ENCODE data around the gene RAMP3. TPM values are rescaled to one million over a fixed set of nuclear protein-coding genes. Genes with fewer than 3 reads are reported as not detected.
"Not testable (repeated sequence)": the region's sequence is repeated elsewhere in the genome, so short reads cannot be mapped to it uniquely, and the experiment has no call there.

The RAMP3 gene
- polyA plus RNA-seq (2013, experiment 1 of 2) = 0.45 TPM
- polyA plus RNA-seq (2013, experiment 2 of 2) = 0.32 TPM

GRCh38 chr7:45157653-45158401, at the start of gene RAMP3:
Gene RAMP3 (plus strand): TSS chr7:45157791. CDS start chr7:45157829, 38 bp downstream.
- Histone ChIP-seq H3K4me3 (ENCODE audit: low read length) (peak within 1 kb of the TSS; percentile 30), H4K5ac (ENCODE audit: low read length) (no peak within 1 kb of the TSS), H3K56ac (ENCODE audit: low read length) (peak within 1 kb of the TSS; percentile 60), H2AK5ac (ENCODE audit: low read length) (no peak within 1 kb of the TSS), H3K27ac (ENCODE audit: low read depth, low read length) (no peak within 1 kb of the TSS), H2BK120ac (ENCODE audit: low read depth, low read length) (no peak within 1 kb of the TSS), H3K36me3 (ENCODE audit: control insufficient read depth, insufficient read depth, low read length) (no peaks in the 10 kb centered on the region), H2BK15ac (replicated peaks; ENCODE audit: low read depth) (no peak within 1 kb of the TSS), H3K27me3 (ENCODE audit: insufficient read depth, low read length, poor library complexity) (peaks cover 7% of the 10 kb centered on the region), H3K79me2 (ENCODE audit: control insufficient read depth, insufficient read depth, low read length) (no peaks in the 10 kb centered on the region), H3K4me2 (ENCODE audit: low read length) (peak within 1 kb of the TSS; percentile 42), H3K4ac (ENCODE audit: low read depth, low read length) (no peak within 1 kb of the TSS), H3K4me1 (ENCODE audit: control insufficient read depth, low read depth, low read length) (no peaks in the 10 kb centered on the region), H3K79me1 (ENCODE audit: low read length) (no peaks in the 10 kb centered on the region), H2BK5ac (ENCODE audit: low read length) (no peak within 1 kb of the TSS), H3K23ac (ENCODE audit: low read length) (peak within 1 kb of the TSS; percentile 6), H3K9ac (ENCODE audit: low read length) (peak within 1 kb of the TSS; percentile 34), H4K8ac (ENCODE audit: low read depth, low read length) (no peak within 1 kb of the TSS), H3K18ac (ENCODE audit: low read length) (no peak within 1 kb of the TSS)
- DNase-seq = no peak
- no CpG with 5 or more reads among the region's 56 CpGs for WGBS (ENCODE audit: extremely low coverage, insufficient coverage, low lambda C conversion rate)

GRCh38 chr7:45108863-45109262, 48.7 kb upstream of the RAMP3 start:
- Histone ChIP-seq H2BK15ac (replicated peaks; ENCODE audit: low read depth) (no peak overlapping the region), H3K79me1 (ENCODE audit: low read length) (peaks cover 21% of the 10 kb centered on the region), H4K8ac (ENCODE audit: low read depth, low read length) (no peak overlapping the region), H3K79me2 (ENCODE audit: control insufficient read depth, insufficient read depth, low read length) (peaks cover 39% of the 10 kb centered on the region), H3K4me3 (ENCODE audit: low read length) (no peak overlapping the region), H3K23ac (ENCODE audit: low read length) (no peak overlapping the region), H3K4me2 (ENCODE audit: low read length) (no peak overlapping the region), H3K4ac (ENCODE audit: low read depth, low read length) (no peak overlapping the region), H4K5ac (ENCODE audit: low read length) (no peak overlapping the region), H3K27me3 (ENCODE audit: insufficient read depth, low read length, poor library complexity) (no peaks in the 10 kb centered on the region), H3K4me1 (ENCODE audit: control insufficient read depth, low read depth, low read length) (no peaks in the 10 kb centered on the region), H3K27ac (ENCODE audit: low read depth, low read length) (no peak overlapping the region), H2AK5ac (ENCODE audit: low read length) (no peak overlapping the region), H3K36me3 (ENCODE audit: control insufficient read depth, insufficient read depth, low read length) (peaks cover 23% of the 10 kb centered on the region), H2BK120ac (ENCODE audit: low read depth, low read length) (no peak overlapping the region), H2BK5ac (ENCODE audit: low read length) (no peak overlapping the region), H3K18ac (ENCODE audit: low read length) (no peak overlapping the region), H3K9ac (ENCODE audit: low read length) (no peak overlapping the region), H3K56ac (ENCODE audit: low read length) (no peak overlapping the region)
- no CpG with 5 or more reads among the region's 8 CpGs for WGBS (ENCODE audit: extremely low coverage, insufficient coverage, low lambda C conversion rate)
- DNase-seq = no peak

GRCh38 chr7:45111298-45112223, 46.0 kb upstream of the RAMP3 start, which contains the start of gene TBRG4:
Gene TBRG4 (minus strand): TSS chr7:45111697. CDS start chr7:45109237, 2,460 bp downstream.
- peak within 1 kb of the TSS; percentile 99 for H3K56ac ChIP-seq (ENCODE audit: low read length)
- peaks cover 36% of the 10 kb centered on the region for H3K79me2 ChIP-seq (ENCODE audit: control insufficient read depth, insufficient read depth, low read length)
- peak within 1 kb of the TSS; percentile 13 for H3K27ac ChIP-seq (ENCODE audit: low read depth, low read length)
- H2BK5ac ChIP-seq (ENCODE audit: low read length) = peak within 1 kb of the TSS; percentile 66
- WGBS (ENCODE audit: extremely low coverage, insufficient coverage, low lambda C conversion rate) = no CpG with 5 or more reads among the region's 64 CpGs
- peak within 1 kb of the TSS; percentile 94 for H3K4me3 ChIP-seq (ENCODE audit: low read length)
- peaks cover 19% of the 10 kb centered on the region for H3K79me1 ChIP-seq (ENCODE audit: low read length)
- peak within 1 kb of the TSS; percentile 68 for H3K4me2 ChIP-seq (ENCODE audit: low read length)
- H2BK15ac ChIP-seq (replicated peaks; ENCODE audit: low read depth) = no peak within 1 kb of the TSS
- H3K36me3 ChIP-seq (ENCODE audit: control insufficient read depth, insufficient read depth, low read length) = peaks cover 11% of the 10 kb centered on the region
- no peak within 1 kb of the TSS for H4K8ac ChIP-seq (ENCODE audit: low read depth, low read length)
- peak within 1 kb of the TSS; percentile 95 for H3K9ac ChIP-seq (ENCODE audit: low read length)
- peak; percentile 98 for DNase-seq
- no peak within 1 kb of the TSS for H2BK120ac ChIP-seq (ENCODE audit: low read depth, low read length)
- H2AK5ac ChIP-seq (ENCODE audit: low read length) = no peak within 1 kb of the TSS
- no peak within 1 kb of the TSS for H3K23ac ChIP-seq (ENCODE audit: low read length)
- H3K4me1 ChIP-seq (ENCODE audit: control insufficient read depth, low read depth, low read length) = no peaks in the 10 kb centered on the region
- H3K4ac ChIP-seq (ENCODE audit: low read depth, low read length) = peak within 1 kb of the TSS; percentile 83
- H3K27me3 ChIP-seq (ENCODE audit: insufficient read depth, low read length, poor library complexity) = no peaks in the 10 kb centered on the region
- no peak within 1 kb of the TSS for H3K18ac ChIP-seq (ENCODE audit: low read length)
- H4K5ac ChIP-seq (ENCODE audit: low read length) = no peak within 1 kb of the TSS

DNA sequence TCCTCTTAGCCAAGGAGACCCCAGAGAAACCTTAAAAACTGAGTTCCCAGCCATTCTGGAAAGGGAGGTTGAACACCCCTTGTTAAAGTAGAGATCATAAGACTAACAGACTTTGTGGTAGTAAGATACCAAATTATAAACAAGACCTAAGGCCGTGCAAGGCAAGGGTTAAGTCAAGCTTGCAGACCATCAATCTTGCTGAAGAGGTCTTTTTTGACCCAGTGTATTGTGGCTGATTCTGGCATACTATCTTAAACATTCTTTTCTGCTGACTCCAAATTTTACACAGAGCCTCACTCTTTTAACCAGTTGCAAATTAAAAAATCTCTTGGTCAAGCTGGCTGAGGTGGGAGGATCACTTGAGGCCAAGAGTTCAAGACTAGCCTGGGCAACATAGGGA, 44.9 kb upstream of the RAMP3 start:
- H2BK15ac ChIP-seq (replicated peaks; ENCODE audit: low read depth) = no peak overlapping the region
- no peak overlapping the region for H2AK5ac ChIP-seq (ENCODE audit: low read length)
- WGBS (ENCODE audit: extremely low coverage, insufficient coverage, low lambda C conversion rate) = no CpG with 5 or more reads among the region's 1 CpG
- H3K23ac ChIP-seq (ENCODE audit: low read length) = no peak overlapping the region
- H3K79me1 ChIP-seq (ENCODE audit: low read length) = peaks cover 13% of the 10 kb centered on the region
- no peak overlapping the region for H4K8ac ChIP-seq (ENCODE audit: low read depth, low read length)
- H2BK120ac ChIP-seq (ENCODE audit: low read depth, low read length) = no peak overlapping the region
- no peak overlapping the region for H3K4me3 ChIP-seq (ENCODE audit: low read length)
- H3K4me2 ChIP-seq (ENCODE audit: low read length) = no peak overlapping the region
- H3K79me2 ChIP-seq (ENCODE audit: control insufficient read depth, insufficient read depth, low read length) = peaks cover 33% of the 10 kb centered on the region
- no peaks in the 10 kb centered on the region for H3K27me3 ChIP-seq (ENCODE audit: insufficient read depth, low read length, poor library complexity)
- no peak for DNase-seq
- no peak overlapping the region for H3K18ac ChIP-seq (ENCODE audit: low read length)
- no peak overlapping the region for H3K56ac ChIP-seq (ENCODE audit: low read length)
- H4K5ac ChIP-seq (ENCODE audit: low read length) = no peak overlapping the region
- no peak overlapping the region for H2BK5ac ChIP-seq (ENCODE audit: low read length)
- H3K27ac ChIP-seq (ENCODE audit: low read depth, low read length) = no peak overlapping the region
- H3K36me3 ChIP-seq (ENCODE audit: control insufficient read depth, insufficient read depth, low read length) = peaks cover 8% of the 10 kb centered on the region
- H3K4me1 ChIP-seq (ENCODE audit: control insufficient read depth, low read depth, low read length) = no peaks in the 10 kb centered on the region
- H3K4ac ChIP-seq (ENCODE audit: low read depth, low read length) = no peak overlapping the region
- H3K9ac ChIP-seq (ENCODE audit: low read length) = no peak overlapping the region

DNA sequence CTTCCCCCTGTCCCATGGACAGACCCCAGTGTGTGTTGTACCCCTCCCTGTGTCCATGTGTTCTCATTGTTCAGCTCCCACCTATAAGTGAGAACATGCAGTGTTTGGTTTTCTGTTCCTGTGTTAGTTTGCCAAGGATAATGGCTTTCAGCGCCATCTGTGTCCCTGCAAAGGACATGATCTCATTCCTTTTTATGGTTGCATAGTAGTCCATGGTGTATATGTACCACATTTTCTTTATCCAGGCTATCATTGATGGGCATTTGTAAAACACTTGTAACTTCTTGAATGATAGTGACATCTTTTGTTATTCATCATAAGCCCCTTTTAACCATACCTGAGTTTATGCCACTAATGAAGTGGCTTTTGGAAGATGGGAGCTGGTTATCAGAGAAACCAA, 43.3 kb upstream of the RAMP3 start:
- not testable (repeated sequence) for H3K4me3 ChIP-seq (ENCODE audit: low read length); H2BK5ac ChIP-seq (ENCODE audit: low read length); H3K4me1 ChIP-seq (ENCODE audit: control insufficient read depth, low read depth, low read length); H2BK15ac ChIP-seq (replicated peaks; ENCODE audit: low read depth); H4K8ac ChIP-seq (ENCODE audit: low read depth, low read length); H2AK5ac ChIP-seq (ENCODE audit: low read length); H2BK120ac ChIP-seq (ENCODE audit: low read depth, low read length); H3K4me2 ChIP-seq (ENCODE audit: low read length); H3K18ac ChIP-seq (ENCODE audit: low read length); H3K27me3 ChIP-seq (ENCODE audit: insufficient read depth, low read length, poor library complexity); H3K79me1 ChIP-seq (ENCODE audit: low read length); H3K27ac ChIP-seq (ENCODE audit: low read depth, low read length); H3K23ac ChIP-seq (ENCODE audit: low read length); DNase-seq; H3K9ac ChIP-seq (ENCODE audit: low read length); H3K56ac ChIP-seq (ENCODE audit: low read length); H4K5ac ChIP-seq (ENCODE audit: low read length); H3K36me3 ChIP-seq (ENCODE audit: control insufficient read depth, insufficient read depth, low read length); H3K4ac ChIP-seq (ENCODE audit: low read depth, low read length)
- WGBS (ENCODE audit: extremely low coverage, insufficient coverage, low lambda C conversion rate) = no CpG with 5 or more reads among the region's 1 CpG
- peaks cover 18% of the 10 kb centered on the region for H3K79me2 ChIP-seq (ENCODE audit: control insufficient read depth, insufficient read depth, low read length)

Measured in mesendoderm (in vitro differentiated cells).